Bronchial epithelial cell (primary cell): ENCODE measurements around the gene TRDMT1. TPM values are rescaled to one million over a fixed set of nuclear protein-coding genes. Genes with fewer than 3 reads are reported as not detected.

Source experiments
- DNase-seq: peaks from one replicate; pipeline ENCODE4 v3.0.0-alpha.2; 2010; ENCODE audit warnings: low read depth
- FAIRE-seq: peaks from 2 replicates; lab custom pipeline; 2011; peaks lifted over from hg19 to GRCh38; lab: Jason Lieb, UNC
- H3K27me3 ChIP-seq: 2 replicates; pipeline ENCODE4 v1.5.1; 2011; ENCODE audit warnings: low read length; ENCODE audit not compliant: control insufficient read depth, insufficient read depth
- H3K36me3 ChIP-seq: 2 replicates; pipeline ENCODE4 v1.5.1; 2011; ENCODE audit warnings: low read length; ENCODE audit not compliant: control insufficient read depth, insufficient read depth
- H3K4me3 ChIP-seq: 2 replicates; pipeline ENCODE4 v1.5.1; 2011; ENCODE audit warnings: mild to moderate bottlenecking, low read depth, low read length, control low read depth
- CTCF ChIP-seq: IDR thresholded peaks from 2 replicates; pipeline ENCODE4 v1.5.1; 2011; ENCODE audit warnings: mild to moderate bottlenecking, moderate library complexity, low read length, control low read depth, inconsistent platforms; ENCODE audit not compliant: insufficient read depth, severe bottlenecking
- total RNA-seq: library from RNA; depleted of rRNA; stranded (reverse); fragments of >200 nt; gene quantifications from 2 replicates; pipeline ENCODE4 v1.2.1, GENCODE V29; 2014

Gene TRDMT1
- total RNA-seq, 1 donor from 2014 or later: 1.3 TPM

- DNase-seq (no peak), FAIRE-seq (no peak)
- H3K36me3 ChIP-seq: no peaks in the 10 kb centered on the region
- no peak for TF ChIP-seq CTCF
- no peak overlapping the region for H3K4me3 ChIP-seq
- no peaks in the 10 kb centered on the region for H3K27me3 ChIP-seq
Measured at GRCh38 chr10:17112566-17112965, 88.9 kb downstream of the TRDMT1 start.

- DNase-seq (peak; percentile 65), FAIRE-seq (no peak)
- TF ChIP-seq CTCF: no peak
- Histone ChIP-seq H3K27me3 (no peaks in the 10 kb centered on the region), H3K4me3 (no peak overlapping the region), H3K36me3 (no peaks in the 10 kb centered on the region)
Measured at GRCh38 chr10:17109475-17110207, 91.8 kb downstream of the TRDMT1 start.

GRCh38 chr10:17109046-17109445 lies 92.4 kb downstream of the TRDMT1 start:
- no peak overlapping the region for H3K4me3 ChIP-seq
- DNase-seq: no peak
- H3K36me3 ChIP-seq: no peaks in the 10 kb centered on the region
- H3K27me3 ChIP-seq: no peaks in the 10 kb centered on the region
- TF ChIP-seq CTCF: no peak
- no peak for FAIRE-seq

- FAIRE-seq (no peak), DNase-seq (no peak)
- TF ChIP-seq CTCF: no peak
- no peaks in the 10 kb centered on the region for H3K36me3 ChIP-seq
- no peak overlapping the region for H3K4me3 ChIP-seq
- H3K27me3 ChIP-seq: no peaks in the 10 kb centered on the region
Measured at GRCh38 chr10:17106991-17107390, 94.5 kb downstream of the TRDMT1 start.

GRCh38 chr10:17101910-17102266 lies 99.6 kb downstream of the TRDMT1 start:
- no peak for TF ChIP-seq CTCF
- no peaks in the 10 kb centered on the region for H3K36me3 ChIP-seq
- FAIRE-seq (no peak), DNase-seq (no peak)
- no peak overlapping the region for H3K4me3 ChIP-seq
- no peaks in the 10 kb centered on the region for H3K27me3 ChIP-seq

- DNase-seq (no peak), FAIRE-seq (no peak)
- H3K27me3 ChIP-seq: no peaks in the 10 kb centered on the region
- no peak for TF ChIP-seq CTCF
- no peak overlapping the region for H3K4me3 ChIP-seq
- H3K36me3 ChIP-seq: no peaks in the 10 kb centered on the region
Measured at GRCh38 chr10:17101257-17101909, 100.1 kb downstream of the TRDMT1 start.
